Measurements from ENCODE around the gene CD22.

DNA sequence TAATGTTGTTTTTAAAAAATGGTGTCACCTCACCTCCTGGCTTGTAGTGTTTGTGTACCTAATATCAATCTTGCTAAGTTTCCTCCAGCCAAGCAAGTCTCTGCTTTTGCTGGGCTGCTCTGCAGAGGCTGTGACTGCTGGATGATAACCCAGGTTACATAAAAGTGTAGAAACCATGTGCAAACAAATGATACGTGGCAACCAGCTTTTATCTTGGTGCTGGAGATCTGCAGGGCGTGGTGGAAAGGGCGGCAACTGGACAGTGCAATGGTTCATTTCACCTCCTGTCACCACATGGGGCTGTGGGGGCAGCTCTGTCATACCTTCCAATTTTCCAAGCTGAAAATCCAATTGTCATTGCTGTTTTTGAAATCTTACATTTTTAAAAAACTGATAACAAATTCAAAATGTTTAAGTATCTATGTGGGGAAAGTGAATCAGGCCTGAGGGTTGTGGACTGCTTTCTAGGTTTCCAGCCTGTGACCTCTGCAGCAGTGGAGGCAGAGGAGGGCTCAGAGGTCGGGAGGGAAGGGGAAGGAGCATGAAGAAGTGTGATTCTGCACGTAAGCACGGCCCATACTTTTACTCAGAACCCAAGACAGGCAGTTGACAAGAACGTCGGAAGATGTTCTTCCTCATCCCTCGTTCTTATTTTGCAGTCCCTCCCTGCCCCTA lies 51.6 kb downstream of the CD22 start:
- TF ChIP-seq FOXP2 (optimal IDR thresholded peaks at IDR 0.05; ENCODE audit: control extremely low read depth, extremely low read length, insufficient read depth), result no peak
- no peak for TF ChIP-seq POLR2AphosphoS5 (IDR thresholded peaks at IDR 0.05; ENCODE audit: borderline replicate concordance, low read depth, low read length)

Data from SK-N-MC (cell line).